ENCODE data around the gene CNIH1. TPM values are rescaled to one million over a fixed set of nuclear protein-coding genes. Genes with fewer than 3 reads are reported as not detected.

CNIH1 gene
- total RNA-seq, 4 donors from 2014 or later, result 52.3 to 144 (median 103) TPM

DNA sequence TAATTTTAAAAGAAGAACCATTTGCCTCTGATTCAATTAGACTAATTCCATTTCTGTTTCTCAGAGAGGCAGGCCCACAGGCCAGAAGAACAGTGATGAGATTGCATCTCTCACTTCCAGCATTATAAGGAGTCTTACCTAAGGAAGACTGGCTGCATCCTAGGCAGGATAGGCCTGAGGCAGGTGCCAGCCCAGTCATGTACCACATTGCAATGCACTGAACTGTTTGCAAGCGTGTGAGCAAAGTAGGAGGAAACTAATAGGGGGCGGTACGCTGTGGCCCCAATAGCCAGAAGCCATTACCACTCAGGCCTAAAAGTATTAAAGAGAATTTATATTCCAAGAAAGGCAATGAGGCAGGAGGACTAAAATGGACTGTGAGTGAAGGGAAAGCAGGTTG, 12.1 kb upstream of the CNIH1 start:
- 85% methylated on average over 3 of the region's 3 CpGs for WGBS
- intact Hi-C loops (cut with DNase I), result no loop called here
- DNase-seq (ENCODE audit: extremely low spot score), result no peak
- no peak overlapping the region for H3K4me3 ChIP-seq
- no peaks in the 10 kb centered on the region for H3K4me1 ChIP-seq
- no peaks in the 10 kb centered on the region for H3K36me3 ChIP-seq
- TF ChIP-seq POLR2A (IDR thresholded peaks at IDR 0.05; ENCODE audit: low read depth) (no peak), POLR2AphosphoS5 (IDR thresholded peaks at IDR 0.05) (no peak), EP300 (IDR thresholded peaks at IDR 0.05) (no peak)
- TF ChIP-seq, protein P1, sequence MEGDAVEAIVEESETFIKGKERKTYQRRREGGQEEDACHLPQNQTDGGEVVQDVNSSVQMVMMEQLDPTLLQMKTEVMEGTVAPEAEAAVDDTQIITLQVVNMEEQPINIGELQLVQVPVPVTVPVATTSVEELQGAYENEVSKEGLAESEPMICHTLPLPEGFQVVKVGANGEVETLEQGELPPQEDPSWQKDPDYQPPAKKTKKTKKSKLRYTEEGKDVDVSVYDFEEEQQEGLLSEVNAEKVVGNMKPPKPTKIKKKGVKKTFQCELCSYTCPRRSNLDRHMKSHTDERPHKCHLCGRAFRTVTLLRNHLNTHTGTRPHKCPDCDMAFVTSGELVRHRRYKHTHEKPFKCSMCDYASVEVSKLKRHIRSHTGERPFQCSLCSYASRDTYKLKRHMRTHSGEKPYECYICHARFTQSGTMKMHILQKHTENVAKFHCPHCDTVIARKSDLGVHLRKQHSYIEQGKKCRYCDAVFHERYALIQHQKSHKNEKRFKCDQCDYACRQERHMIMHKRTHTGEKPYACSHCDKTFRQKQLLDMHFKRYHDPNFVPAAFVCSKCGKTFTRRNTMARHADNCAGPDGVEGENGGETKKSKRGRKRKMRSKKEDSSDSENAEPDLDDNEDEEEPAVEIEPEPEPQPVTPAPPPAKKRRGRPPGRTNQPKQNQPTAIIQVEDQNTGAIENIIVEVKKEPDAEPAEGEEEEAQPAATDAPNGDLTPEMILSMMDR (IDR thresholded peaks at IDR 0.05), result no peak
- no peak overlapping the region for H3K27ac ChIP-seq (replicated peaks in 1 of 4)
- H3K9me3 ChIP-seq, result no peaks in the 10 kb centered on the region
- no peaks in the 10 kb centered on the region for H3K27me3 ChIP-seq

DNA sequence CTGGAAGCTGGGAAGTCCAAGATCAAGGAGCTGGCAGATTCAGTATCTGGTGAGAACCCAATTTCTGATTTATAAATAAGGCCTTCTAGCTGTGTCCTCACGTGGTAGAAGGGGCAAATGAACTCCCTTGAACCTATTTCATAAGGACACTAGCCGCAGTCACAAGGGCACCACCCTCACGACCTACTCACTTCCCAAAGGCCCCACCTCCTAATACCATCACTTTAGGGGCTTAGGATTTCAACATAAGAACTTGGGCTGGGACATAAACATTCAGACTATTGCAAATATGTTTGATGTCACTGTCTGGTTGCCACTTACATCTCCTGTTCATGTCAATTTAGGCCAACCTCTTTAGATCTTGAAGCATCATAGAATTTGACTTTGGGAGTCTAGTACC, 10.8 kb upstream of the CNIH1 start:
- intact Hi-C loops (cut with DNase I), result no loop called here
- Histone ChIP-seq H3K9me3 (no peaks in the 10 kb centered on the region), H3K4me1 (no peaks in the 10 kb centered on the region), H3K4me3 (no peak overlapping the region), H3K36me3 (no peaks in the 10 kb centered on the region), H3K27me3 (no peaks in the 10 kb centered on the region), H3K27ac (replicated peaks in 1 of 4) (no peak overlapping the region)
- DNase-seq (ENCODE audit: extremely low spot score), result no peak
- WGBS, result 92% methylated on average over 3 of the region's 3 CpGs
- TF ChIP-seq EP300 (IDR thresholded peaks at IDR 0.05) (no peak), POLR2AphosphoS5 (IDR thresholded peaks at IDR 0.05) (no peak), POLR2A (IDR thresholded peaks at IDR 0.05; ENCODE audit: low read depth) (no peak)
- TF ChIP-seq, protein P1 (IDR thresholded peaks at IDR 0.05), result no peak

DNA sequence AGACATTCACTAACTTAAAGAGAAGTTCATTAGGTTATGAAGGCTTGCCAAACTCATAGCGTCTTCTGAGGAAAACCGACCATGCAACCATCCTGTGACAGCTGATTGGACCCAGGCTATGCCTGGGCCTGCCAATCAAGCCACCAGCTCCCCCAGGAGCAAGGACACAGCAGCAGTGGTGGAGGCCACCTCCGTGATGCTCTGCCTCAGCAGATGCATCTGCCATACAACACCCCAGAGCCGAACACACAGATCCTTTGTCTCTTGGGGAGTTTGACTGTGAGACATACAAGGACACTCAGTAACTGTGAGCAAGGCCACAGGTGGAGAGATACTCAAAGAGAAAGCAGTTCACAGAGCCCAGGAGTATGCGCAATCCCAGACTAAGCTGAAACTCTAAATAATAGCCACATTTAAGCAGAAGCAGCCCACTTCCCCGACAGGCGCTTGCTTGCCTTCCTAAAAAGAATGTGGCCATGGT, 10.0 kb upstream of the CNIH1 start:
- no peak for DNase-seq (ENCODE audit: extremely low spot score)
- Histone ChIP-seq H3K4me1 (peaks cover 2 to 8% (median 6%) of the 10 kb centered on the region in 4 donors), H3K27me3 (no peaks in the 10 kb centered on the region), H3K9me3 (no peaks in the 10 kb centered on the region), H3K27ac (replicated peaks in 1 of 4) (no peak overlapping the region), H3K36me3 (no peaks in the 10 kb centered on the region), H3K4me3 (no peak overlapping the region)
- intact Hi-C loops (cut with DNase I), result no loop called here
- 82% methylated on average over 6 of the region's 7 CpGs for WGBS
- TF ChIP-seq POLR2AphosphoS5 (IDR thresholded peaks at IDR 0.05) (no peak), EP300 (IDR thresholded peaks at IDR 0.05) (no peak), POLR2A (IDR thresholded peaks at IDR 0.05; ENCODE audit: low read depth) (no peak)
- TF ChIP-seq, protein P1 (IDR thresholded peaks at IDR 0.05), result no peak

DNA sequence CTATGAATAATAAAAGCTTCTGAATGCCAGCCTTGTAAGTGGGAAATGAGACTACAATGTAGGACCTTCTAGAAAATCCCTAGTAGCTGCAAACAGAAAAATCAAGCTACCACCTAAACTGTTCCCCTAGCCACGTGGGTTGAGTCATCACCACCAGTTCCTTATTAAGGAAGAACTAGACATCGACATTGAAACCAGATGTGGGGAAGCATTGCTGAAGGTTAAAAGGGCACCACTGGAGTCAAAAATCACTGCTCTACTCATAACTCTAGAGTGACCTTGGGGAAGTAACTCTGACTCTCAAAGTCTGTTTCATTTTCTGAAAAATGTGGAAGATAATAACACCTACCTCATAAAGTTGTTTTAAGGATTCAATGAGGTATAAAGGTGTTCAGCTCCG, 9.4 kb upstream of the CNIH1 start:
- 44% methylated on average over 3 of the region's 3 CpGs for WGBS
- TF ChIP-seq POLR2AphosphoS5 (IDR thresholded peaks at IDR 0.05), result no peak
- TF ChIP-seq, protein P1 (IDR thresholded peaks at IDR 0.05), result no peak
- TF ChIP-seq EP300 (IDR thresholded peaks at IDR 0.05), result no peak
- TF ChIP-seq POLR2A (IDR thresholded peaks at IDR 0.05; ENCODE audit: low read depth), result no peak

DNA sequence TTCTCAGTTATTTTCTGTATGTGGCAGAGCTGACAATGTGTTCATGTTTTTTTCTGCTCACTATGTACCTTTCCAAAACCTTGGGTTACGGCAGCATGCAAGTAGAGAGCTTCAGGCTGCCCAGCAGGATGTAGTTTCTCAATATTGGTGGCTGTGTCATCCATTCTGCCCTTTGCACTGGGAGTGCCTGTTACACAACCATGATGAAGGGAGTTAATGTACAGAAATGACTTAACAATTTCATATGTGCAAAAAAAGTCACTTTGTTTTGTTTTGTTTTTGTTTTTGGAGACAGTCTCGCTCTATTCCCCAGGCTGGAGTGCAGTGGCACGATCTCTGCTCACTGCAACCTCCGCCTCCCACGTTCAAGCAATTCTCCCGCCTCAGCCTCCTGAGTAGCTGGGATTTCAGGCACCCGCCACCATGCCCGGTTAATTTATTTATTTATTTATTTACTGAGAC, 6.1 kb upstream of the CNIH1 start:
- intact Hi-C loops (cut with DNase I), result no loop called here
- Histone ChIP-seq H3K36me3 (no peaks in the 10 kb centered on the region), H3K27me3 (no peaks in the 10 kb centered on the region), H3K27ac (replicated peaks in 1 of 4) (no peak overlapping the region), H3K4me1 (peaks cover 7 to 19% (median 17%) of the 10 kb centered on the region in 4 donors), H3K4me3 (no peak overlapping the region), H3K9me3 (no peaks in the 10 kb centered on the region)
- TF ChIP-seq POLR2A (IDR thresholded peaks at IDR 0.05; ENCODE audit: low read depth) (no peak), EP300 (IDR thresholded peaks at IDR 0.05) (no peak), POLR2AphosphoS5 (IDR thresholded peaks at IDR 0.05) (no peak)
- TF ChIP-seq, protein P1 (IDR thresholded peaks at IDR 0.05), result no peak
- DNase-seq (ENCODE audit: extremely low spot score), result no peak
- WGBS, result 84% methylated on average over 8 of the region's 8 CpGs

More for the DNA sequence above, 9.4 kb upstream of the CNIH1 start:
- no peaks in the 10 kb centered on the region for H3K36me3 ChIP-seq
- DNase-seq (ENCODE audit: extremely low spot score), result no peak
- H3K4me3 ChIP-seq, result no peak overlapping the region
- intact Hi-C loops (cut with DNase I), result no loop called here
- no peaks in the 10 kb centered on the region for H3K9me3 ChIP-seq
- H3K27me3 ChIP-seq, result no peaks in the 10 kb centered on the region
- peaks cover 7 to 14% (median 12%) of the 10 kb centered on the region in 4 donors for H3K4me1 ChIP-seq
- no peak overlapping the region for H3K27ac ChIP-seq (replicated peaks in 1 of 4)
